A549 (cell line): Measurements from ENCODE around the gene COL17A1. TPM values are rescaled to one million over a fixed set of nuclear protein-coding genes. Genes with fewer than 3 reads are reported as not detected.

ENCODE experiments used
- ATAC-seq, 2 experiments: fragments of 200-7000 bp in 1 of 2; fragments of >200 bp in 1 of 2; cut with Nextera tagmentation in 1 of 2; cut with Tn5 transposase in 1 of 2; 3 replicates each; pipeline versions ENCODE4 v1.8.0 to v1.9.1; 2018 to 2020; ENCODE audit warnings: mild to moderate bottlenecking in 1 of 2, moderate library complexity in 1 of 2
- CTCF ChIA-PET: fragments of 300-600 bp; sonication (Branson Sonifier 250); formaldehyde crosslinking; extraction: SDS; loops from one replicate; lab custom pipeline; 2021; ENCODE audit warnings: antibody characterized with exemption, inconsistent platforms; lab: Yijun Ruan, JAX
- POLR2A ChIA-PET: fragments of 350-600 bp; formaldehyde crosslinking; extraction: SDS; loops from one replicate; lab custom pipeline; 2021; ENCODE audit warnings: antibody characterized with exemption, inconsistent platforms; lab: Yijun Ruan, JAX
- DNase-seq, 2 experiments: peaks; one replicate each; pipeline versions ENCODE4 v3.0.0 to v3.0.0-alpha.2; 2011 to 2016; ENCODE audit warnings: low read depth in 1 of 2, low spot score in 1 of 2
- FAIRE-seq: peaks from 2 replicates; lab custom pipeline; 2011; peaks lifted over from hg19 to GRCh38; lab: Jason Lieb, UNC
- H3K27ac ChIP-seq, 2 experiments: fragments of >200 bp; sonication (Bioruptor Twin); formaldehyde crosslinking; 3 replicates each; pipeline ENCODE4 v1.5.1; 2016 to 2017
- H3K4me1 ChIP-seq: fragments of >200 bp; sonication (Bioruptor Twin); formaldehyde crosslinking; 3 replicates; pipeline ENCODE4 v1.6.1; 2016
- H3K4me2 ChIP-seq: fragments of >200 bp; sonication (Bioruptor Twin); formaldehyde crosslinking; 3 replicates; pipeline ENCODE4 v1.6.1; 2016
- H3K4me3 ChIP-seq: fragments of >200 bp; sonication (Bioruptor Twin); formaldehyde crosslinking; 3 replicates; pipeline ENCODE4 v1.5.1; 2016
- H3K9me3 ChIP-seq: fragments of >200 bp; sonication (Bioruptor Twin); formaldehyde crosslinking; 3 replicates; pipeline ENCODE4 v1.6.1; 2016
- ATOH8 ChIP-seq: fragments of 250-450 bp; sonication (Bioruptor Pico); IDR thresholded peaks from 2 replicates; pipeline ENCODE4 v1.5.0; 2020; ENCODE audit warnings: low read depth, mild to moderate bottlenecking, moderate library complexity
- CBX2 ChIP-seq: fragments of 200-600 bp; sonication (generic); IDR thresholded peaks from 2 replicates; pipeline ENCODE4 v1.6.1; 2016; ENCODE audit warnings: low read depth, mild to moderate bottlenecking, borderline replicate concordance
- CEBPB ChIP-seq, 2 experiments: fragments of >200 bp in 1 of 2; sonication (Bioruptor Twin) in 1 of 2; formaldehyde crosslinking in 1 of 2; IDR thresholded peaks; 2 replicates each; pipeline ENCODE4 v1.6.1; 2012 to 2016
- CHD2 ChIP-seq: fragments of 150-350 bp; IDR thresholded peaks from 2 replicates; pipeline ENCODE4 v1.6.1; 2014; ENCODE audit warnings: low read length; ENCODE audit not compliant: partially characterized antibody
- CHD4 ChIP-seq: fragments of 200-600 bp; sonication (generic); IDR thresholded peaks from 2 replicates; pipeline ENCODE4 v1.6.1; 2016; ENCODE audit warnings: antibody characterized with exemption, mild to moderate bottlenecking, borderline replicate concordance
- E2F6 ChIP-seq: IDR thresholded peaks from 2 replicates; pipeline ENCODE4 v1.6.1; 2012; ENCODE audit warnings: low read depth, borderline replicate concordance
- EHMT2 ChIP-seq: fragments of 200-600 bp; sonication (generic); IDR thresholded peaks from 2 replicates; pipeline ENCODE4 v1.6.1; 2016; ENCODE audit warnings: antibody characterized with exemption, low read depth, mild to moderate bottlenecking, moderate library complexity
- ELK1 ChIP-seq: fragments of 150-350 bp; IDR thresholded peaks from 2 replicates; pipeline ENCODE4 v1.6.1; 2014; ENCODE audit warnings: low read depth, mild to moderate bottlenecking, low read length
- ESRRA ChIP-seq: fragments of 150-350 bp; IDR thresholded peaks from 2 replicates; pipeline ENCODE4 v1.6.1; 2014; ENCODE audit warnings: mild to moderate bottlenecking, low read length, borderline replicate concordance
- FOSB ChIP-seq: fragments of 250-450 bp; sonication (Bioruptor Pico); IDR thresholded peaks from 2 replicates; pipeline ENCODE4 v1.5.0; 2020; ENCODE audit warnings: mild to moderate bottlenecking, moderate library complexity
- FOXS1 ChIP-seq: fragments of 250-450 bp; sonication (Bioruptor Pico); IDR thresholded peaks from 2 replicates; pipeline ENCODE4 v1.5.0; 2020; ENCODE audit warnings: mild to moderate bottlenecking, moderate library complexity
- GATA3 ChIP-seq: IDR thresholded peaks from 2 replicates; pipeline ENCODE4 v1.6.1; 2012; ENCODE audit warnings: borderline replicate concordance
- HES2 ChIP-seq: fragments of >200 bp; sonication (Bioruptor Twin); formaldehyde crosslinking; IDR thresholded peaks from 2 replicates; pipeline ENCODE4 v1.6.1; 2016
- HEYL ChIP-seq: fragments of 250-450 bp; sonication (Bioruptor Pico); IDR thresholded peaks from 2 replicates; pipeline ENCODE4 v1.8.0; 2021; ENCODE audit warnings: mild to moderate bottlenecking, moderate library complexity
- HMGXB4 ChIP-seq: fragments of 250-450 bp; sonication (Bioruptor Pico); IDR thresholded peaks from 2 replicates; pipeline ENCODE4 v1.5.0; 2021; ENCODE audit warnings: mild to moderate bottlenecking, moderate library complexity, borderline replicate concordance
- HOXA7 ChIP-seq: fragments of 250-450 bp; sonication (Bioruptor Pico); IDR thresholded peaks from 2 replicates; pipeline ENCODE4 v1.5.0; 2020; ENCODE audit warnings: mild to moderate bottlenecking, moderate library complexity
- HOXB5 ChIP-seq: fragments of 250-450 bp; sonication (Bioruptor Pico); IDR thresholded peaks from 2 replicates; pipeline ENCODE4 v1.5.0; 2020; ENCODE audit warnings: mild to moderate bottlenecking, moderate library complexity
- KDM5A ChIP-seq: fragments of 200-600 bp; sonication (generic); IDR thresholded peaks from 2 replicates; pipeline ENCODE4 v1.6.1; 2016; ENCODE audit warnings: antibody characterized with exemption, mild to moderate bottlenecking
- MAX ChIP-seq: IDR thresholded peaks from 2 replicates; pipeline ENCODE4 v1.6.1; 2012
- PHF8 ChIP-seq: fragments of 200-600 bp; sonication (generic); IDR thresholded peaks from 2 replicates; pipeline ENCODE4 v1.6.1; 2016; ENCODE audit warnings: low read depth, mild to moderate bottlenecking, antibody characterized with exemption, moderate library complexity, borderline replicate concordance
- POLR2AphosphoS2 ChIP-seq: conservative IDR thresholded peaks from 2 replicates; pipeline ENCODE4 v1.6.1; 2012; ENCODE audit warnings: low read length, improper control_type of control experiment, inconsistent platforms
- RARB ChIP-seq: fragments of 250-450 bp; sonication (Bioruptor Pico); IDR thresholded peaks from 2 replicates; pipeline ENCODE4 v1.8.0; 2021; ENCODE audit warnings: mild to moderate bottlenecking, moderate library complexity
- RCOR1 ChIP-seq: fragments of 150-350 bp; IDR thresholded peaks from 2 replicates; pipeline ENCODE4 v1.6.1; 2014; ENCODE audit warnings: antibody characterized with exemption, low read length, low read depth
- ZC3H11A ChIP-seq: fragments of 450-650 bp; IDR thresholded peaks from 2 replicates; pipeline ENCODE4 v1.6.1; 2014; ENCODE audit warnings: antibody characterized with exemption, mild to moderate bottlenecking
- ZFP36 ChIP-seq: fragments of 450-650 bp; IDR thresholded peaks from 2 replicates; pipeline ENCODE4 v1.6.1; 2014; ENCODE audit warnings: borderline replicate concordance; ENCODE audit not compliant: partially characterized antibody
- ZNF302 ChIP-seq: fragments of 250-450 bp; sonication (Bioruptor Pico); IDR thresholded peaks from 2 replicates; pipeline ENCODE4 v1.9.0; 2021; ENCODE audit warnings: inconsistent platforms, mild to moderate bottlenecking, moderate library complexity
- ZSCAN20 ChIP-seq: fragments of 250-450 bp; sonication (Bioruptor Pico); IDR thresholded peaks from 2 replicates; pipeline ENCODE4 v1.8.0; 2022; ENCODE audit warnings: mild to moderate bottlenecking, moderate library complexity
- WGBS: methylation state at CpG from one replicate; pipeline ENCODE4 v1.1.6; 2017; ENCODE audit errors: missing lambda C conversion rate; 5-methylcytosine and 5-hydroxymethylcytosine counted together
- polyA plus RNA-seq, 4 experiments: library from polyadenylated mRNA; depleted of rRNA in 3 of 4; stranded (reverse); fragments of >200 nt; fragmentation: RNase III in 1 of 4; extraction: RNeasy Plus Mini Kit Qiagen cat#74134 plus additional on column Dnase treatment in 1 of 4; gene quantifications; 2 replicates in 3 of 4; 3 replicates in 1 of 4; pipeline ENCODE4 v1.2.3, GENCODE V29; 2011 to 2017

Gene COL17A1
- polyA plus RNA-seq, 2 of the 4 experiments (the other 2 are of a cell fraction): 1.3 to 1.6 TPM

- no peak for ATAC-seq
- Histone ChIP-seq H3K4me3 (no peak overlapping the region), H3K4me2 (no peak overlapping the region), H3K9me3 (no peaks in the 10 kb centered on the region), H3K27ac (no peak overlapping the region), H3K4me1 (no peaks in the 10 kb centered on the region)
- 64% methylated on average over 6 of the region's 6 CpGs for WGBS
- ChIA-PET POLR2A (no interaction called here), CTCF (interaction anchor here (0.9 to 1.6 kb wide), 3 partner anchors 17 to 52 kb away, joined by 3 to 5 read pairs (median 3); partner anchors contain the start of gene SFR1)
- DNase-seq: no peak
- no peak for FAIRE-seq
- no peak for TF ChIP-seq EHMT2
- TF ChIP-seq GATA3: no peak
- TF ChIP-seq HES2: no peak
- no peak for TF ChIP-seq POLR2AphosphoS2
- no peak for TF ChIP-seq FOSB
- TF ChIP-seq ESRRA: no peak
- TF ChIP-seq ELK1: no peak
- TF ChIP-seq PHF8: no peak
- no peak for TF ChIP-seq HOXB5
- no peak for TF ChIP-seq CBX2
- no peak for TF ChIP-seq FOXS1
- TF ChIP-seq ZFP36: no peak
- no peak for TF ChIP-seq HMGXB4 (CRISPR knock-in tag)
- TF ChIP-seq ZSCAN20 (CRISPR knock-in tag): no peak
- TF ChIP-seq HOXA7 (CRISPR knock-in tag): no peak
- no peak for TF ChIP-seq KDM5A
- no peak for TF ChIP-seq MAX
- TF ChIP-seq HEYL (CRISPR knock-in tag): no peak
- no peak for TF ChIP-seq CHD4
- no peak for TF ChIP-seq CEBPB (IDR thresholded peaks at IDR 0.05)
Observed at GRCh38 chr10:104074505-104074904, 11.2 kb downstream of the COL17A1 start.

GRCh38 chr10:104072786-104073185 lies 12.9 kb downstream of the COL17A1 start:
- Histone ChIP-seq H3K4me1 (no peaks in the 10 kb centered on the region), H3K27ac (no peak overlapping the region), H3K9me3 (no peaks in the 10 kb centered on the region), H3K4me3 (no peak overlapping the region), H3K4me2 (no peak overlapping the region)
- ATAC-seq (no peak), FAIRE-seq (no peak), DNase-seq (no peak)
- ChIA-PET CTCF (interaction anchor here (0.7 to 1.6 kb wide), 5 partner anchors 10 to 185 kb away, joined by 3 to 4 read pairs (median 3); partner anchors contain the start of gene SFR1), POLR2A (interaction anchor here (1.9 kb wide), 1 partner anchor 49 kb away, joined by 8 read pairs; the partner anchor contains the start of gene SFR1)
- TF ChIP-seq KDM5A (no peak), ZFP36 (no peak), RCOR1 (no peak), ZSCAN20 (CRISPR knock-in tag) (no peak), ELK1 (no peak), HOXA7 (CRISPR knock-in tag) (no peak), ZNF302 (no peak), ZC3H11A (no peak), E2F6 (no peak), HOXB5 (no peak), CBX2 (no peak), RARB (CRISPR knock-in tag) (no peak), ATOH8 (CRISPR knock-in tag) (no peak), CHD2 (no peak)
- WGBS: 84% methylated on average over 5 of the region's 5 CpGs
